ENCODE data around the gene JMJD6. TPM values are rescaled to one million over a fixed set of nuclear protein-coding genes. Genes with fewer than 3 reads are reported as not detected.

Gene JMJD6
- total RNA-seq (2022; extraction: Qiagen RNA extraction) = 73.8 to 84.3 TPM (median 80.4 TPM) in 5 replicates

GRCh38 chr17:76726231-76726775, at the start of gene JMJD6:
Gene JMJD6, minus strand, starts transcription at chr17:76726606. Its CDS starts 131 bp downstream, at chr17:76726475.

GRCh38 chr17:76737676-76738467, 11.5 kb upstream of the JMJD6 start, which contains the start of gene MFSD11:
Gene MFSD11, plus strand, starts transcription at chr17:76738119. Its CDS starts 234 bp downstream, at chr17:76738353.

GRCh38 chr17:76737082-76737675, 10.8 kb upstream of the JMJD6 start, which contains the start of gene SRSF2:
Gene SRSF2, minus strand, starts transcription at chr17:76737331. Its CDS starts 171 bp downstream, at chr17:76737160.

GRCh38 chr17:76726776-76727718, 641 bp upstream of the JMJD6 start, which contains the start of gene METTL23:
Gene METTL23, plus strand, starts transcription at chr17:76726839. Its CDS starts 2,872 bp downstream, at chr17:76729711.

GRCh38 chr17:76710863-76711611, 15.4 kb downstream of the JMJD6 start, which contains the start of gene MXRA7:
Gene MXRA7, minus strand, starts transcription at chr17:76710965. Its CDS starts 19 bp downstream, at chr17:76710946.

Other genes starting within 250 kb of the JMJD6 start
- 56.4 to 64.3 TPM (median 60.7 TPM) in 5 replicates for gene RHBDF2, start 225.2 kb downstream of the JMJD6 start, total RNA-seq (2022; extraction: Qiagen RNA extraction)
- 0.68 to 1.6 TPM (median 0.87 TPM) in 5 replicates for gene CYGB, start 188.9 kb downstream of the JMJD6 start, total RNA-seq (2022; extraction: Qiagen RNA extraction)
- 0.08 TPM in 1 of 5 replicates, not detected in the others for gene PRCD, start 186.6 kb downstream of the JMJD6 start, total RNA-seq (2022; extraction: Qiagen RNA extraction)
- gene ST6GALNAC2, start 140.7 kb downstream of the JMJD6 start, total RNA-seq (2022; extraction: Qiagen RNA extraction) = 0.23 to 0.58 TPM (median 0.53 TPM) in 5 replicates
- 0.05 to 0.25 TPM (median 0.13 TPM) in 5 replicates for gene ST6GALNAC1, start 82.8 kb downstream of the JMJD6 start, total RNA-seq (2022; extraction: Qiagen RNA extraction)
- gene MXRA7, start 15.6 kb downstream of the JMJD6 start, total RNA-seq (2022; extraction: Qiagen RNA extraction) = 62.0 to 69.4 TPM (median 64.9 TPM) in 5 replicates
- 56.4 to 65.2 TPM (median 60.3 TPM) in 5 replicates for gene METTL23, start 233 bp upstream of the JMJD6 start, total RNA-seq (2022; extraction: Qiagen RNA extraction)
- gene SRSF2, start 10.7 kb upstream of the JMJD6 start, total RNA-seq (2022; extraction: Qiagen RNA extraction) = 394 to 452 TPM (median 429 TPM) in 5 replicates
- gene MFSD11, start 11.5 kb upstream of the JMJD6 start, total RNA-seq (2022; extraction: Qiagen RNA extraction) = 20.7 to 22.1 TPM (median 21.1 TPM) in 5 replicates
- 18.6 to 21.8 TPM (median 20.4 TPM) in 5 replicates for gene MGAT5B, start 141.8 kb upstream of the JMJD6 start, total RNA-seq (2022; extraction: Qiagen RNA extraction)

All from A549 treated with Hydrocortisone at 1 μM for 4 hours (cell line).